ENCODE data around the gene CNDP1.

CNDP1 gene

GRCh38 chr18:74508821-74509225 is 25.5 kb upstream of the CNDP1 start:
- H3K27me3 ChIP-seq (ENCODE audit: control insufficient read depth, insufficient read depth, low read length), result no peaks in the 10 kb centered on the region
- no peak overlapping the region for H3K4me3 ChIP-seq (ENCODE audit: low read length)
- no peaks in the 10 kb centered on the region for H3K4me1 ChIP-seq (ENCODE audit: control insufficient read depth, insufficient read depth, low read length)
- H3K9ac ChIP-seq (ENCODE audit: low read length), result no peak overlapping the region
- H3K27ac ChIP-seq (ENCODE audit: low read depth, low read length), result no peak overlapping the region
- H3K36me3 ChIP-seq (ENCODE audit: control insufficient read depth, insufficient read depth, low read length), result peaks cover 44% of the 10 kb centered on the region

DNA sequence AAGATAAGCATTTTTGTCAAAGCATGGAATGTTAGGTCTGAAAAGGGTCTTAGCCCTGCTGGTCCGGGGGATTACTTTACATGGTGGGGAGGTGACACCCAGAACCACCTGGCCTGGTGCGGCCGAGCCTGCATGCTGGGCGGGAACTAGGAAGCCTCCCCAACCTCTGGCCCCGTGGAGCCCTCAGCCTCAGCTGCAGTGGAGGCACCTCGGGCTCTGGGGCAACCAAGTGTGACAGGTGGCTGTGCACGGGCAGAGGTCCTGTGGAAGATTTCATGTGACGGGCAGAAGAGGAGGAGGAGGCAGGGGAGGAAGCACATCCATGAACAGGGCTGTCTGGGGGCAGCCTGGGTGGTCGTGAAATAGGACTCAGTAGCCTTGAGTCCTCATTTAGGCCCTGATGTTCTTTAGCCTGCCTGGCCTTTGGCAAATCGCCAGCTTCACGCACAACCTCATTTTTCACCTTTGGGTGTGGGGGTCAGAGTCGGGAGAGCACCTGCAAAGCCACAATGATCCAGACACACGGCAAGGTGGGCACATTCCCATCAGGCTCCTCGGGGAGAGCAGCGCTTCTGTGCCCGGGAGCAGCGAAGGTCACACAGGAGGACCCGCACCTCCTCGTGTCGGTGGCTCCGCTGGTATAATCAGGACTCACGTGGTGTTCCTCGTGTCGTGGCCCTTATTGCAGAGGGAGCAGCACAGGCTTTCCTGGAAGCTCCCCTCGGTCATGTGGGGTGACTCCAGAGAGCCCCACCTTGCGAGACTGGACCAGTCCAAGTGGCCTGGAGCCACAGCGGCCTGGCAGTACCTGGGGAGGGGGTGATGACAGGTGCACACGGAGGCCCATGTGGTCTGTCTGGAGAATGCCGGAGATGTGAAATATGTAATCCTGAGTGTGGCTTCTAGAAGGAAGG is 24.2 kb upstream of the CNDP1 start:
- Histone ChIP-seq H3K9ac (ENCODE audit: low read length) (no peak overlapping the region), H3K4me1 (ENCODE audit: control insufficient read depth, insufficient read depth, low read length) (no peaks in the 10 kb centered on the region), H3K36me3 (ENCODE audit: control insufficient read depth, insufficient read depth, low read length) (peaks cover 41% of the 10 kb centered on the region), H3K4me3 (ENCODE audit: low read length) (no peak overlapping the region), H3K27me3 (ENCODE audit: control insufficient read depth, insufficient read depth, low read length) (no peaks in the 10 kb centered on the region), H3K27ac (ENCODE audit: low read depth, low read length) (no peak overlapping the region)

GRCh38 chr18:74510770-74511095 is 23.6 kb upstream of the CNDP1 start:
- H3K27ac ChIP-seq (ENCODE audit: low read depth, low read length), result no peak overlapping the region
- H3K27me3 ChIP-seq (ENCODE audit: control insufficient read depth, insufficient read depth, low read length), result no peaks in the 10 kb centered on the region
- H3K36me3 ChIP-seq (ENCODE audit: control insufficient read depth, insufficient read depth, low read length), result peaks cover 44% of the 10 kb centered on the region
- H3K9ac ChIP-seq (ENCODE audit: low read length), result no peak overlapping the region
- H3K4me1 ChIP-seq (ENCODE audit: control insufficient read depth, insufficient read depth, low read length), result no peaks in the 10 kb centered on the region
- no peak overlapping the region for H3K4me3 ChIP-seq (ENCODE audit: low read length)

DNA sequence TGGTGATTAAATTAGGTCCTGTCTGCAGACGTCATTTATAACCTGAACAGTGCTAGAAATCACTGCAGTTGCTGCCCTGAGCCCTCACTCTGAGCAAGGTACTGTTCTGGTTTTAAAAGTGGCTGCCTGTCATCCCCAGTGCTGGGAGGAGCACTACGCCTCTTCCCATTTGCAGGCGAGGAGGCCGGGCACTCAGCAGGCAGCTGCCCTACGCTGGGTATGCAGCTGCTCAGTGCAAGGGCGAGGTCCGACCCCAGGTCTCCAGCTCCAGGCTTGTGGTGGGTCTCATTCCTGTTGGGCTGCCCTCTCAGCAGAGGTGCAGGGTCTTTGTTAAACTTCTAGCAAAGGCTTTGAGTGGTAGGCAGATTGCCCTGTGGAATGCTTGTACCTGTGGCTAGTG is 22.5 kb upstream of the CNDP1 start:
- H3K9ac ChIP-seq (ENCODE audit: low read length), result no peak overlapping the region
- H3K4me1 ChIP-seq (ENCODE audit: control insufficient read depth, insufficient read depth, low read length), result no peaks in the 10 kb centered on the region
- H3K36me3 ChIP-seq (ENCODE audit: control insufficient read depth, insufficient read depth, low read length), result peaks cover 53% of the 10 kb centered on the region
- no peak overlapping the region for H3K27ac ChIP-seq (ENCODE audit: low read depth, low read length)
- H3K27me3 ChIP-seq (ENCODE audit: control insufficient read depth, insufficient read depth, low read length), result no peaks in the 10 kb centered on the region
- no peak overlapping the region for H3K4me3 ChIP-seq (ENCODE audit: low read length)

DNA sequence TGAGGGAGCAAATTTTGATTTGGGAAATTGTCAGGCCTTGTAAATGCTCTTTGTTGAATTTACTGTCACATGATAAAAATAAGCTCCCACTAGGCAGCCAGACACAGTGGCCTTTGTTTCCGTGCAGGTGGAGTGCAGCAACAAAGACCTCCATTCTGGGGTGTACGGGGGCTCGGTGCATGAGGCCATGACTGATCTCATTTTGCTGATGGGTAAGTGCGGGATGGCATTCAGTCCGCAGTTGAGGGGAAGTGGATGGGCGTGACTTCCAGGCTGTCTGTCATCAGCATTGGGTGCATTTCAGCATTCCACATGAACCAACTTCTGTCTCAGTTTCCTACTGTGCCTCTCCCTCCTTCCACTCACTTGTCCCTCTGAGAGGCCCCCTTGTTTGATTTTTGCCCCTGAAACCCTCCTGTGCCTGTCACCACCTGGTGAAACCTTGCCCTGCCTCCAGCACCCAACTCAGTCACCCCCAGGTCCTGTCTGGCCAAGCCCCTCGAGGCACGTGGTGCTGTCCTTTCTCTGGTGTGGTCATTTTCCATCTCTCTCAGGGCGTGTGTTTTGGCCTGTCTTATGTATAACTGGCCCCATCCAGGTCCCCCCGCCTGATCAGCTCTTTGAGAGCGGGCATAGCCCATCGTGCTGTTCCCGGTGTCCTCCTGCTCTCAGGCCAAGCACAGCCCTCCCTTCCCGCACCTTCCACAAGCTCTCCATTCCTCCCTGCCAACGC is 21.8 kb upstream of the CNDP1 start:
- Histone ChIP-seq H3K4me3 (ENCODE audit: low read length) (no peak overlapping the region), H3K27me3 (ENCODE audit: control insufficient read depth, insufficient read depth, low read length) (no peaks in the 10 kb centered on the region), H3K4me1 (ENCODE audit: control insufficient read depth, insufficient read depth, low read length) (no peaks in the 10 kb centered on the region), H3K9ac (ENCODE audit: low read length) (no peak overlapping the region), H3K36me3 (ENCODE audit: control insufficient read depth, insufficient read depth, low read length) (peaks cover 52% of the 10 kb centered on the region), H3K27ac (ENCODE audit: low read depth, low read length) (no peak overlapping the region)

GRCh38 chr18:74513149-74513882 is 21.0 kb upstream of the CNDP1 start:
- Histone ChIP-seq H3K27me3 (ENCODE audit: control insufficient read depth, insufficient read depth, low read length) (no peaks in the 10 kb centered on the region), H3K36me3 (ENCODE audit: control insufficient read depth, insufficient read depth, low read length) (peaks cover 55% of the 10 kb centered on the region), H3K4me3 (ENCODE audit: low read length) (no peak overlapping the region), H3K9ac (ENCODE audit: low read length) (no peak overlapping the region), H3K4me1 (ENCODE audit: control insufficient read depth, insufficient read depth, low read length) (no peaks in the 10 kb centered on the region), H3K27ac (ENCODE audit: low read depth, low read length) (no peak overlapping the region)

- Histone ChIP-seq H3K9ac (ENCODE audit: low read length) (no peak overlapping the region), H3K4me3 (ENCODE audit: low read length) (no peak overlapping the region), H3K27me3 (ENCODE audit: control insufficient read depth, insufficient read depth, low read length) (no peaks in the 10 kb centered on the region), H3K36me3 (ENCODE audit: control insufficient read depth, insufficient read depth, low read length) (peaks cover 54% of the 10 kb centered on the region), H3K27ac (ENCODE audit: low read depth, low read length) (no peak overlapping the region), H3K4me1 (ENCODE audit: control insufficient read depth, insufficient read depth, low read length) (no peaks in the 10 kb centered on the region)
Observed at GRCh38 chr18:74513883-74514205, 20.5 kb upstream of the CNDP1 start.

GRCh38 chr18:74514860-74515495 is 19.3 kb upstream of the CNDP1 start:
- H3K9ac ChIP-seq (ENCODE audit: low read length), result no peak overlapping the region
- no peaks in the 10 kb centered on the region for H3K27me3 ChIP-seq (ENCODE audit: control insufficient read depth, insufficient read depth, low read length)
- no peak overlapping the region for H3K27ac ChIP-seq (ENCODE audit: low read depth, low read length)
- H3K4me3 ChIP-seq (ENCODE audit: low read length), result no peak overlapping the region
- no peaks in the 10 kb centered on the region for H3K4me1 ChIP-seq (ENCODE audit: control insufficient read depth, insufficient read depth, low read length)
- H3K36me3 ChIP-seq (ENCODE audit: control insufficient read depth, insufficient read depth, low read length), result peaks cover 55% of the 10 kb centered on the region

DNA sequence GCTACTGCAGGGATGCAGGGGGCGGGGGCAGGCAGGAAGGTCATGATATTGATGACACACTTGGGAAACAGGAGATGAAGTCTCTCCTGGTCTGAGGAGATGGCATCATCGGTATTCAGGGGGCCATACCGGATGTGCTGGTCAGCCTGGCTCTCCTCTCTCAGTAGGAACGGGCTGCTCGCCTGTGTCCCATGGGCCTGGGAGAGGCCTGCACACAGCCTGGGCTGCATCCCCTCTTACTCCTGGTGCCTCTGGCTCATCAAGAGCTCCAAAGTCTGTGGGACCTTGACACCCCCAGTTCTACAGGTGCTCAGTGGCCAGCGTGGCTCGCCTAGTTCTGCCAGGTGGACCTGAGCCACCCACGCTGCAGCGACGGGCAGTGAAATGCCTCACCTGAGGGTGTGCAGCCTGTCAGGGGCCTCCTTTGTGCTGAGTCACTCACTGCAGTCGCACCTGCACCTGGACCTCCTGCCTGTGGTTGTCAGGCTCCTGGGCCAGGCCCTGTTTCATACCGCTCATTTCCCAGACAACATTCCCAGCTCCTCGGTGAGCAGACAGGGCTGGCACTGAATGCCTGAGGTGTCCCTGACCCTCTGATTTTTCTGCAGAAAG is 18.6 kb upstream of the CNDP1 start:
- Histone ChIP-seq H3K36me3 (ENCODE audit: control insufficient read depth, insufficient read depth, low read length) (peaks cover 50% of the 10 kb centered on the region), H3K27ac (ENCODE audit: low read depth, low read length) (no peak overlapping the region), H3K9ac (ENCODE audit: low read length) (no peak overlapping the region), H3K4me3 (ENCODE audit: low read length) (no peak overlapping the region), H3K4me1 (ENCODE audit: control insufficient read depth, insufficient read depth, low read length) (no peaks in the 10 kb centered on the region), H3K27me3 (ENCODE audit: control insufficient read depth, insufficient read depth, low read length) (no peaks in the 10 kb centered on the region)

GRCh38 chr18:74516271-74517235 is 17.7 kb upstream of the CNDP1 start:
- Histone ChIP-seq H3K27ac (ENCODE audit: low read depth, low read length) (no peak overlapping the region), H3K4me1 (ENCODE audit: control insufficient read depth, insufficient read depth, low read length) (no peaks in the 10 kb centered on the region), H3K4me3 (ENCODE audit: low read length) (no peak overlapping the region), H3K27me3 (ENCODE audit: control insufficient read depth, insufficient read depth, low read length) (no peaks in the 10 kb centered on the region), H3K36me3 (ENCODE audit: control insufficient read depth, insufficient read depth, low read length) (peaks cover 50% of the 10 kb centered on the region), H3K9ac (ENCODE audit: low read length) (no peak overlapping the region)

- H3K4me3 ChIP-seq (ENCODE audit: low read length), result no peak overlapping the region
- no peak overlapping the region for H3K9ac ChIP-seq (ENCODE audit: low read length)
- no peaks in the 10 kb centered on the region for H3K27me3 ChIP-seq (ENCODE audit: control insufficient read depth, insufficient read depth, low read length)
- no peak overlapping the region for H3K27ac ChIP-seq (ENCODE audit: low read depth, low read length)
- H3K4me1 ChIP-seq (ENCODE audit: control insufficient read depth, insufficient read depth, low read length), result no peaks in the 10 kb centered on the region
- H3K36me3 ChIP-seq (ENCODE audit: control insufficient read depth, insufficient read depth, low read length), result peaks cover 46% of the 10 kb centered on the region
Observed at GRCh38 chr18:74517236-74517630, 17.1 kb upstream of the CNDP1 start.

All from rectal smooth muscle tissue (tissue), 1 donor.